ENCODE results near the gene CSN3. TPM values are rescaled to one million over a fixed set of nuclear protein-coding genes. Genes with fewer than 3 reads are reported as not detected.

The CSN3 gene
- total RNA-seq, 4 donors from 2014 or later, result not detected

GRCh38 chr4:70297576-70297975, 55.2 kb downstream of the CSN3 start:
- H3K9me3 ChIP-seq, result no peaks in the 10 kb centered on the region
- H3K27ac ChIP-seq (replicated peaks in 1 of 4), result no peak overlapping the region
- TF ChIP-seq POLR2AphosphoS5 (IDR thresholded peaks at IDR 0.05) (no peak), POLR2A (IDR thresholded peaks at IDR 0.05; ENCODE audit: low read depth) (no peak), CTCF (IDR thresholded peaks at IDR 0.05) (no peak), EP300 (IDR thresholded peaks at IDR 0.05) (no peak)
- H3K27me3 ChIP-seq, result no peaks in the 10 kb centered on the region
- DNase-seq (ENCODE audit: extremely low spot score), result no peak
- H3K4me1 ChIP-seq, result peaks cover 0 to 10% (median 1%) of the 10 kb centered on the region in 4 donors
- H3K4me3 ChIP-seq, result no peak overlapping the region
- H3K36me3 ChIP-seq, result no peaks in the 10 kb centered on the region
- intact Hi-C loops (cut with DNase I), result no loop called here

GRCh38 chr4:70298051-70298450, 55.7 kb downstream of the CSN3 start:
- TF ChIP-seq CTCF (IDR thresholded peaks at IDR 0.05), result no peak
- no peak for TF ChIP-seq POLR2A (IDR thresholded peaks at IDR 0.05; ENCODE audit: low read depth)
- no peak for TF ChIP-seq EP300 (IDR thresholded peaks at IDR 0.05)
- TF ChIP-seq POLR2AphosphoS5 (IDR thresholded peaks at IDR 0.05), result no peak
- Histone ChIP-seq H3K9me3 (no peaks in the 10 kb centered on the region), H3K4me1 (peaks cover 0 to 10% (median 1%) of the 10 kb centered on the region in 4 donors), H3K27ac (replicated peaks in 1 of 4) (no peak overlapping the region), H3K36me3 (no peaks in the 10 kb centered on the region), H3K27me3 (no peaks in the 10 kb centered on the region), H3K4me3 (no peak overlapping the region)
- 32% methylated on average over 1 of the region's 1 CpG for WGBS
- DNase-seq (ENCODE audit: extremely low spot score), result no peak
- intact Hi-C loops (cut with DNase I), result no loop called here

- no peak overlapping the region for H3K27ac ChIP-seq (replicated peaks in 1 of 4)
- intact Hi-C loops (cut with DNase I), result no loop called here
- no peak for TF ChIP-seq CTCF (IDR thresholded peaks at IDR 0.05)
- TF ChIP-seq POLR2A (IDR thresholded peaks at IDR 0.05; ENCODE audit: low read depth), result no peak
- TF ChIP-seq EP300 (IDR thresholded peaks at IDR 0.05), result no peak
- no peak for TF ChIP-seq POLR2AphosphoS5 (IDR thresholded peaks at IDR 0.05)
- H3K36me3 ChIP-seq, result no peaks in the 10 kb centered on the region
- no peaks in the 10 kb centered on the region for H3K27me3 ChIP-seq
- H3K4me3 ChIP-seq, result no peak overlapping the region
- DNase-seq (ENCODE audit: extremely low spot score), result no peak
- H3K9me3 ChIP-seq, result no peaks in the 10 kb centered on the region
- WGBS, result 93% methylated on average over 2 of the region's 2 CpGs
- H3K4me1 ChIP-seq, result peaks cover 0 to 10% (median 1%) of the 10 kb centered on the region in 4 donors
Observed at GRCh38 chr4:70299643-70300042, 57.2 kb downstream of the CSN3 start.

- no peak for TF ChIP-seq CTCF (IDR thresholded peaks at IDR 0.05)
- no peak for TF ChIP-seq POLR2A (IDR thresholded peaks at IDR 0.05; ENCODE audit: low read depth)
- no peak for TF ChIP-seq POLR2AphosphoS5 (IDR thresholded peaks at IDR 0.05)
- no peak for TF ChIP-seq EP300 (IDR thresholded peaks at IDR 0.05)
- H3K27ac ChIP-seq (replicated peaks in 1 of 4), result no peak overlapping the region
- DNase-seq (ENCODE audit: extremely low spot score), result no peak
- no peaks in the 10 kb centered on the region for H3K9me3 ChIP-seq
- peaks cover 0 to 10% (median 1%) of the 10 kb centered on the region in 4 donors for H3K4me1 ChIP-seq
- intact Hi-C loops (cut with DNase I), result no loop called here
- H3K36me3 ChIP-seq, result no peaks in the 10 kb centered on the region
- 93% methylated on average over 4 of the region's 4 CpGs for WGBS
- no peaks in the 10 kb centered on the region for H3K27me3 ChIP-seq
- H3K4me3 ChIP-seq, result no peak overlapping the region
Observed at GRCh38 chr4:70300215-70300614, 57.8 kb downstream of the CSN3 start.

Other genes with a start within 250 kb of the CSN3 start
- not detected for gene STATH, start 246.6 kb upstream of the CSN3 start, total RNA-seq
- not detected for gene HTN3, start 214.1 kb upstream of the CSN3 start, total RNA-seq
- not detected for gene HTN1, start 192.2 kb upstream of the CSN3 start, total RNA-seq
- not detected for gene PRR27, start 88.4 kb upstream of the CSN3 start, total RNA-seq
- gene ODAM, start 46.9 kb upstream of the CSN3 start, total RNA-seq, result under 1 TPM in 1 of 4 donors, not detected in 3; 0.66 TPM
- gene FDCSP, start 16.5 kb upstream of the CSN3 start, total RNA-seq, result not detected
- not detected for gene CABS1, start 92.4 kb downstream of the CSN3 start, total RNA-seq
- gene SMR3A, start 118.2 kb downstream of the CSN3 start, total RNA-seq, result not detected
- gene SMR3B, start 140.5 kb downstream of the CSN3 start, total RNA-seq, result not detected
- gene OPRPN, start 155.3 kb downstream of the CSN3 start, total RNA-seq, result not detected
- gene MUC7, start 229.6 kb downstream of the CSN3 start, total RNA-seq, result not detected

Measured in esophagus muscularis mucosa (tissue), 4 donors.